Measurements from ENCODE around the gene ELF4.

DNA sequence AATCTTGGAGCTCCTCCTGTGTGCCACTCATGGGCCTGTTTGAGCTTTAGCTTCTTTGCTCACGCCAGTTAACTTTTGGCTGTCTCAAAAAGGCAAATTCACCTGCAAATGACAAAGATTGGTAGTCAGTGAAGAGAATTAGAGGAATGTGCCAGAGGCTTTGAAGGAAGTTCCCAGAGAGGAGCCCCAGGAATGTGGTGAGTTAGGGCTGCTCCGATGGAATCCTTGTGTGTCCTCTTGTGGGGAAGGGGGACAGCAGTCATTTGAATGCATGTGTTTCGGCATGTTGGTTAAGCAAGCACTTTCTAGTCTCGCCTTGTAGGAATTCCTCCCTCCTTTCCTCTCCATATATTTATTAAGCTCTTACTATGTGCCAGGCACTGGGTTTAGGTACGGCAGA, 62.9 kb downstream of the ELF4 start:
- no peak for TF ChIP-seq EZH2phosphoT487 (IDR thresholded peaks at IDR 0.05; ENCODE audit: borderline replicate concordance, low read length)
- TF ChIP-seq, protein P1, sequence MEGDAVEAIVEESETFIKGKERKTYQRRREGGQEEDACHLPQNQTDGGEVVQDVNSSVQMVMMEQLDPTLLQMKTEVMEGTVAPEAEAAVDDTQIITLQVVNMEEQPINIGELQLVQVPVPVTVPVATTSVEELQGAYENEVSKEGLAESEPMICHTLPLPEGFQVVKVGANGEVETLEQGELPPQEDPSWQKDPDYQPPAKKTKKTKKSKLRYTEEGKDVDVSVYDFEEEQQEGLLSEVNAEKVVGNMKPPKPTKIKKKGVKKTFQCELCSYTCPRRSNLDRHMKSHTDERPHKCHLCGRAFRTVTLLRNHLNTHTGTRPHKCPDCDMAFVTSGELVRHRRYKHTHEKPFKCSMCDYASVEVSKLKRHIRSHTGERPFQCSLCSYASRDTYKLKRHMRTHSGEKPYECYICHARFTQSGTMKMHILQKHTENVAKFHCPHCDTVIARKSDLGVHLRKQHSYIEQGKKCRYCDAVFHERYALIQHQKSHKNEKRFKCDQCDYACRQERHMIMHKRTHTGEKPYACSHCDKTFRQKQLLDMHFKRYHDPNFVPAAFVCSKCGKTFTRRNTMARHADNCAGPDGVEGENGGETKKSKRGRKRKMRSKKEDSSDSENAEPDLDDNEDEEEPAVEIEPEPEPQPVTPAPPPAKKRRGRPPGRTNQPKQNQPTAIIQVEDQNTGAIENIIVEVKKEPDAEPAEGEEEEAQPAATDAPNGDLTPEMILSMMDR (IDR thresholded peaks at IDR 0.05; ENCODE audit: low read depth, low read length, poor library complexity, severe bottlenecking), result no peak

Data from DOHH2 (cell line).